Medulla oblongata (tissue), 1 donor: ENCODE data around the gene LRRC43.

Experiments used
- DNase-seq: peaks from one replicate; pipeline ENCODE4 v3.0.0-alpha.2; 2015; ENCODE audit errors: extremely low spot score

The LRRC43 gene, protein sequence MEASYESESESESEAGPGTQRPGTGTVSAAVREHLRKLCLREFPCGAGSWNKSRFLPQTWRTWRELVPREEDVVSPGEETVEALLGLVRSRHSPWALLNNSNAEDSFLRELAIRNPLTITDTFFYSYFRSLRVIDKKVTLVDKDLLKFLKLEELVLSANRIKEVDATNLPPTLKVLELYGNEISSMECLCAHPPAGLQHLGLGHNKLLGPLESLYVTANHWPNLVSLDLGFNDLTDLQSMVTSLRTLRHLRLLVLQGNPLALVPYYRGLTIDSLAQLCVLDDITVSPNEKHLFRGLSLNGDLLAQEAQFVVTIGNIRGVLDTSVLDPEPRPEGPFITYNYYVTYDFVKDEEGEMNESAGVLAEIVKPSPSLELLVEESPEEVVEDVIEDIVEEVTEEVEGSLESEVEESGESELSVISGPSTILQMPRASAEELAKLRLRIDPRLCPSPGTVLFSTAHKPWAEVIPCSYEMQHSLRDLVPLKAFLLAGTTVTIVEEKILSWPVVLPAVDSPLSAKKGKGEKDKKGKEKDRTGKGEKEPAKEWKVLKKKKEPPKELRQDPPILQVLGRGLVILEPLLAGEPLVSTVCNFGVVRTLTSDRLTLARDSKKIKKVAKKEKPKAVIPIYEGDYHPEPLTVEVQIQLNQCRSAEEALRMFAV

GRCh38 chr12:122182887-122183587 is at the start of gene LRRC43:
Gene LRRC43, plus strand, starts transcription at chr12:122183123. Its CDS starts 22 bp downstream, at chr12:122183145.
- DNase-seq: peak; percentile 14

- DNase-seq: no peak
Observed at GRCh38 chr12:122133192-122133950, 49.6 kb upstream of the LRRC43 start.

DNA sequence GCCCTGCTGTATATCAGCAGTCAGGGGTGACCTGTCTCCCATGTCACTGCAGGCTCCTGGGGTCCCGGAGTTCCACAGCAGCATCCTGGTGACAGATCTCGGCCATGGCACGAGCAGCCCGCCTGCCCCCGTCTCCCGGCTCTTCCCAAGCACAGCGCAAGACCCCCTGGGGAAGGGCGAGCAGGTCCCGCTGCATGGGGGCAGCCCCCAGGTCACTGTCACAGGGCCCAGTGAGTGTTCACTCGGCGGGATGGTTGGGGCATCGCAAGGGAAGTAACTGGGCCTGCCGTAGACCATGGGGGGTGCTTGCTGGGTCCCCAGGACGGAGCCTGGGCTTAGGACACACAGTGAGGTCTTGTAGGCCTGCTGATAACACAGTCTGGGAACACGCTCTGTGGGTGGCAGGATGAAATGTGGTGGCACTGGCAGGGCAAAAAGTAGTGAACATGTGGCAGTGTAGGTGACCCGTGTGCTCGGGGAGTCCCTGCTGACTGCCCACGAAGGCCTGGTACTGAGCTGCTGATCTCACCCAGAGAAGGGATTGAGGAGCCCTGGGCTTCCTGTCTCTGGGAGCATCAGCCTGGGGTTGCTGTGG is 47.4 kb upstream of the LRRC43 start:
- no peak for DNase-seq

DNA sequence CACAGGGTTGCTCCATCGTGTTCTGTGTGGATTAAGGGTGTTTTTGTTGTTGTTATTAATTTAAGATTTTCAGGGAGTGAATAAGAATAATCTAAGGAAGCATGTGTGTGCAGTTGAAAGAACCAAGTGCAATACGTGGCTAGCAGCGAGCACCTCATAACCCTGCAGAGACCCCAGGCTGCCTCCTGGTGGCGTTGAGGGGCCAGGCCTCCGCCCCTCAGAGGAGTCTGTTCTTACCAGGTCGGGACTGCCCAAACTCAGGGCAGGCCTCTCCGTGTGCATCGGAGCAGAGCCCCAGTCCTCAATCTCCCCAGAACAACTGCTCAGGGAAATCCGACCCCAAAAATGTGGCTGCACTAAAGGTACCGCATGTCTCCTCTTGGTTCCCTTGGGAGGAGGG is 45.7 kb upstream of the LRRC43 start:
- DNase-seq: no peak

DNA sequence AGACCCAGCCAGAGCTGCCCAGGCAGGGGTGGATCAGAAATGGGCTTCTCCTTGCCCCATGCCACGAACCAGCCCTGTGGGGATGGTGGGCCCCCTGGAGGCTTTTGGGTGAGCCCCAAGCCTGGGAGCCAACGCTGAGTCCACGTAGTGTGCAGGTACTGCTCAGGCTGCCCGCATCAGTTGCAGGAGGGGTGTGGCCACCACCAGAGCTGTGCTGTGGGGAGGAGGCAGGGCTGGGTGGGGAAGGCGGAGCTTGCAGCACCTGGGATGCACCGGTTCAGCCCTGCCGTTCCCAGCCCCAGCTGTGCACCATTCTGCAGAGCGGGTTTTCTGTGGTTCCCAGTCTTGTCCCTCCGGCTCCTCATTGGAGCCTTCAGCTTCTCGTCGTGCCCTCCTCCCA is 45.2 kb upstream of the LRRC43 start:
- no peak for DNase-seq

DNA sequence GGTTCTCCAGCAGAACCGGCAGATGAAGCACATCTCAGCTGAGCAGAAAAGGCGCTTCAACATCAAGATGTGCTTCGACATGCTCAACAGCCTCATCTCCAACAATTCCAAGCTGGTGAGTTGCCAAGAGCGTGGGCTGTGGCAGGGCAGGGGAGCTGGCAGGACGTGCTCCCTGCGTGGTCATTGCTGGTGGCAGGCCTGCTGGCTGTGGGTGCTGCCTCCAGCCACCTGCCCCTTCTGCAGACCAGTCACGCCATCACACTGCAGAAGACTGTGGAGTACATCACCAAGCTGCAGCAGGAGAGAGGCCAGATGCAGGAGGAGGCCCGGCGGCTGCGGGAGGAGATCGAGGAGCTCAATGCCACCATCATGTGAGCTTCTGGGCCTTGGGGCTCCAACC is 44.7 kb upstream of the LRRC43 start:
- DNase-seq: no peak

DNA sequence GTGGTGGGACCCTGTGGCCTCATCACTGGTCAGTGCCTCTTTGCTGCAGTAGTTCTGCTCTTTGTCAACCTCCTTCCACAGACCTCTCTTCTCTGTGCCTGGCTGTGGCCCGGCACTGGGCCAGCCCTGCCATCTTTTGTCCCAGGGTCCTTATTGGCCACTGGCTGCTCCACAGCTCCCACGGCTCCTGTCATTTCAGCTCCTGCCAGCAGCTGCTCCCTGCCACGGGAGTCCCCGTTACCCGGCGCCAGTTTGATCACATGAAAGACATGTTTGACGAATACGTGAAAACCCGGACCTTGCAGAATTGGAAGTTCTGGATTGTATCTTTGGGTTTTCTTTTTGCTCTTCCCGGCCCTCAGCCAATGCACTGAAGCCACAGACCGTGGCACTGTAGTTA is 44.3 kb upstream of the LRRC43 start:
- no peak for DNase-seq

DNA sequence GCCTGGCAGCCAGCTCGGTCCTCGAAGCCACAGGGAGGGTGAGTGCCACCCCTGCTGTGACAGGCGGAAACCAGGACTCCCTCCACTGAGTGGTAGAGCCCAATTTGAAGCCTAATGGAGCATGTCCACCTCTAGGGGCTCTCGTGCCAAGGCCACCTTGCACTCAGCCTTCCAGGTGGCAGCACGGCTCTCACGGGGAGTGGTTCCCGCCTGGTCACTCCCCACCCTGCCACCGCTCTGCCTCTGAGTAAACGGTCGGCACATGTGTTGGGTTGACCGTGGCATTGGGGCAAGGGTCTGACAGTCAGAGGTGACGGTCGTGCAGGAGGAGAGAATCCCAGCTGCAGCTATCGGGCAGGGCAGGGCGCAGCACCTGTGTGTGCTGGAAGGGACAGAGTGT is 43.7 kb upstream of the LRRC43 start:
- no peak for DNase-seq

- no peak for DNase-seq
Observed at GRCh38 chr12:122139941-122140340, 43.0 kb upstream of the LRRC43 start.

DNA sequence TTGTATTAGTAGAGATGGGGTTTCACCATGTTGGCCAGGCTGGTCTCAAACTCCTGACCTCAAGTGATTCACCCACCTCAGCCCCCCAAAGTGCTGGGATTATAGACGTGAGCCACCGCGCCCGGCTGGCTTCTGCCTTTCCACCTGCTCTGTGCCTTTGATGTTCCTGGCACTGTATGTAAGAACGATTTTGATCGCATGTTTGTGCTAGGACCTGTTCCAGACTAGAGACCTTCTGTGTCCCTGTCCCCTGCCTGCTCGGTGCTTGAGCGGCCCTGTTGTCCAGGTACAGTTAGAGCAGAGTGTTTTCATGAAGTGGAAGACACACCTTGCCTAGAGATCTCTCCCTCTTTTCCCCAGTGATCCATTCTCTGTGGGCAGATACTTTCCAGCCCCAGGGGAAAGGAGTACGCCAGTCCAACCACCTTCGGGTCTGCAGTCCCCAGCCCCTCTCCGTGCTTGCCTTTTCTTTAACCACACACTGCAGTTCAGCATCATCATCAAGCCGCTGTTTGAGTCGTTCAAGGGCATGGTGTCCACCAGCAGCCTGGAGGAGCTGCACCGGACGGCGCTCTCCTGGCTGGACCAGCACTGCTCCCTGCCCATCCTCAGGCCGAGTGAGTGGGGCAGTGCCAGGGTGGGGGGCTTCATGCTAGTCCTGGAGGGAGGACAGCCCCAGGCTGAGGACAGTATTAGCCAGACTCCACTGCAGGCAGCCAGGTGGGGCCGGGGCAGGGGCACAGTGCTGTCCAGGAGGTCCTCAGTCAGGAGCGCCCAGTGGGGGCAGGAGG is 42.3 kb upstream of the LRRC43 start:
- no peak for DNase-seq

DNA sequence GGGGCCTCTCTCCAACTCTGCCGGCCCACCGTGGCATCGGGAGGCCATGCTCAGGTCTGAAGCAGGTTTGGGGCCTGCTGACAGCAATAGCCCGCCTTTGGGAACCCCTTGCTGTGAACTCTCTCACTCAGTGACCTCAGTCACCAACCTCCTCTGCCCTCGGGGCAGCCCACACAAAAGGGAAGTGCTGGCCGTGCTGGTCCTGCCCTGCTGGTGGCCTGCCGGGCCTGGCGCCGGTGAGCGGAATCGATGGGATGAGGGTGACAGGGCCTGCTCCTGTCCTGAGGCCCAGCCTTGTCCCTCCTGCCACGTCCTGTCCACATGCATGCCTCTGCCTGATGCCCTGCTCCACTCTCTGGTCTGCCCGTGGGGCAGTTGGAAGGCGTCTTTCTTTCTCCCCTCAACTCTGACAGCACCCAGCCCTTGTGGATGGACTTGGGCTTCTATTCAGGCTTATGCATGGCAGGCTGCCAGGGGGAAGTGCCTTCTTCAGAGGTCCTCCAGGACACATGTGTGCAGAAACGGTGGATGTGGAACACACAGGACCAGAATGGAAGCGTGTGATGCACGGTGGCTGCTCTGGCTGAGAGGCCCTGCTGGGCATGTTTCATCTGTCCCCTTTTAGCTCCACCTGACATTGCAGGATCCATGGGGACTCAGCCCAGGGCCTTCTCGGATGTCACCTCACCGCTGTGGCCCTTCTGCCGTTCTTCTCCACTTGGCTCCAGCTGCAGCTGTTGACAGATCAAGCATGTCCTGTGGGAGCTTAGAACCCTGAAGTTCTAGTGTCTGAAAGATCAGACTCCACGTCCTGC is 40.8 kb upstream of the LRRC43 start:
- DNase-seq: no peak

DNA sequence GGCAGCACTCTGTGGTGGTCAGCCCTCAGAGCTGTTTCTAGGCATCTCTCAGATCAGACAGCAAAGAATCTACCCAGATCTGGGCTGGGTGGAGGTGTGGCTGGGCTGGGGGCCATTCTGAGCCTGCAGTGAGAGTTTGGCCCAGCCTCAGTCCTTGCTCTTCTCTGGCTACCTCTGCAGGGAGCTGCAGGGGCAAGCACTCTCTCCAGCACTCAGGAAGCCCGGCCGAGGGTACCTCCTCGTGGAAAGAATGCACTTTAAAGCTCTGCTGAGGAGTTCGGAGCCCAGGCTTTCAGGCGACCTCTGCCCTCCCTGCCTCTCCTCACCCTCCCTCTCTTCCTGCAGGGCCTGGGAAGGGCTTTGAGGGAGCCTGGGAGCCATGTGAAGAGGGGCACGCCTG is 40.1 kb upstream of the LRRC43 start:
- DNase-seq: no peak

DNA sequence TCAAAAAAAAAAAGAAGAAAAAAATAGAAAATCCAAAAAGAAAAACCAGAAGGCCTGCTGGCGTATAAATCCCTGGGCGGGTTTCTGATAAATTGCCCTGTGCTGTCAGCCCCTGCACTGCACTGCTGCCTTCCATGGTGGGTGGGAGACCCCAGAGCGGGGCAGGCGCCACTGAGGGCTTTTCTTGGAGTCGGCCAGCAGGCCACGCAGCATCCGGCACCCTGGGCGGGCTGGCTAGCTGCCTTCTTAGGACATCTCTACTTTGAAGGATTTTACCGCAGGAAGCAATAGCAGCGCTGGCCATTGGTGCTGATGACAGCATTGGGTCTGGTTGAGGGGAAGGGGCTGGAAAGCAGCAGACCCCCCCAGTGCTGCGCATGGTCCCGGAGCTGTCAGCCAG is 38.0 kb upstream of the LRRC43 start:
- DNase-seq: no peak

- no peak for DNase-seq
Observed at GRCh38 chr12:122145505-122146330, 37.2 kb upstream of the LRRC43 start.

DNA sequence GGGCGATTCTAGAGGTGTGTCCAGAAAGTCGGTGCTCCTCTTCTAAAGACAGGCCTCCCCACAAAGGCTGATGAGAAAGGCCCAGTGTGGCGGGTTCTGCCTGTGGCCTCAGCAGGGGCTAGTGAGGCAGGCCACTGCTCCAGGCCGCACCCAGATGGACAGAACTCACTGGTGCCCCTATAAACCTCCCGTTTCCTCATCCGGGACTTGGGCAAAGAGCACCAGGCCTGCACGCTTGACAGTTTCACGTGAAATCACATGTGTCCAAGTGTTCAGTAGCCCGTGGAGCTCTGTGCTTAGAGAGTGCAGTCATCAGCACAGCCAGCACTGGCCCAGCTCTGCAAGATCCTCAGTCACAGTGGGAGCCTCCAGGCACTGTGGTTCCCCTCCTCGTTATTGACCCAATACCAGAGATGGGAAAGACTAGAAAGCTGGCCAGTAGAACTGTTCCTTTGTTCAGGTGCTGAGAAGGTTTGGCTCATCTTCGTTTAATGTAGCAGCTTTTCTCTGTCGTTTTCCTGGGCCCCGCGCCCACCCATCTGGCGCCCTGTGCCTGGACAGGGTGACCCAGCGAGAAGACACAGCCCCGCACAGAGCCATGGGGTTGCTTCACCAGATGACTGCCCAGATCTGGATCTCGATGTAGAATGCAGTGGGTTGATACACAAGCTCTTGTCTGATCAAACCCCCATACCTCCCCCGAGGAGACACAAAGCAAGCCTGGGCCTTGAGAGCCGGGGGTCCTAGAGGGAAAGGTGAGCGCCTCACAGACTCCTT is 35.2 kb upstream of the LRRC43 start:
- DNase-seq: no peak

DNA sequence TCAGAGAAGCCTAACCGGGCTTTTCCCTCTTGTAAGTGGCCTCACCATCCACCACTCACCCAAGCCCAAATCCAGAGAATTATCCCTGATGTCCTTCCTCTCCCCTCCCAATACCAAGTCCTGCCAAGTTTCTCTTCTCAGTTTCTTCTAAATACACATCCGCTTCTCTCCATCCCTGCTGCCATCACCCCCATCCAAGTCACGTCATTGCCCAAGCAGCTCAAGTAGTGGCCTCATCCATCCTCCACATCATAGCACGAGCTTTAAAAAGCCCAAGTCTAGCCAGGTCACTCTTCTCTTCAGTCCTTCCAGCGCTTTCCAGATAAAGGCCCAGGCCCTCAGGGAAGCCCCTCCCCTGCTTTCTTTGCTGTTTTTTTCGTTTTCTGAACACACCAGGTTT is 34.3 kb upstream of the LRRC43 start:
- DNase-seq: no peak

- DNase-seq: no peak
Observed at GRCh38 chr12:122150127-122150681, 32.7 kb upstream of the LRRC43 start.

GRCh38 chr12:122152754-122153153 is 30.2 kb upstream of the LRRC43 start:
- no peak for DNase-seq
